K562 (cell line): ENCODE measurements around the gene P2RY14. TPM values are rescaled to one million over a fixed set of nuclear protein-coding genes. Genes with fewer than 3 reads are reported as not detected.

Experiments
- ATF3 ChIP-seq, 2 experiments: fragments of 450-650 bp in 1 of 2; sonication (generic) in 1 of 2; formaldehyde crosslinking in 1 of 2; IDR thresholded peaks in 1 of 2; conservative IDR thresholded peaks in 1 of 2; 2 replicates each; pipeline versions ENCODE4 v1.6.1 to v1.8.1; 2016 to 2023; ENCODE audit warnings: mild to moderate bottlenecking in 2 of 2, moderate library complexity in 2 of 2, inconsistent platforms in 1 of 2, missing genetic modification reagents in 1 of 2
- ATF4 ChIP-seq: fragments of 450-650 bp; formaldehyde crosslinking; IDR thresholded peaks from 2 replicates; pipeline ENCODE4 v1.4.0; 2022; ENCODE audit warnings: mild to moderate bottlenecking, moderate library complexity
- CBX1 ChIP-seq: sonication (generic); IDR thresholded peaks from 2 replicates; pipeline ENCODE4 v1.6.1; 2016; ENCODE audit warnings: antibody characterized with exemption, low read depth, mild to moderate bottlenecking
- CEBPG ChIP-seq, 3 experiments: fragments of 200-800 bp in 1 of 3; sonication (Bioruptor generic) in 1 of 3; sonication (generic) in 1 of 3; formaldehyde crosslinking in 1 of 3; IDR thresholded peaks in 2 of 3; conservative IDR thresholded peaks in 1 of 3; 2 replicates each; pipeline versions ENCODE4 v1.6.1 to v1.8.0; 2016 to 2022; ENCODE audit warnings: missing compliant biosample characterization in 2 of 3, missing genetic modification characterization in 2 of 3, mild to moderate bottlenecking in 1 of 3, missing genetic modification reagents in 1 of 3
- CREM ChIP-seq: IDR thresholded peaks from 2 replicates; pipeline ENCODE4 v1.6.1; 2014; ENCODE audit warnings: antibody characterized with exemption, low read depth
- HDAC8 ChIP-seq: fragments of 450-650 bp; IDR thresholded peaks from 2 replicates; pipeline ENCODE4 v1.6.1; 2016; ENCODE audit warnings: mild to moderate bottlenecking, missing genetic modification characterization, moderate library complexity, missing compliant biosample characterization
- HOMEZ ChIP-seq: fragments of 250-450 bp; sonication (Bioruptor Pico); IDR thresholded peaks from 2 replicates; pipeline ENCODE4 v1.4.0; 2020; ENCODE audit warnings: mild to moderate bottlenecking, moderate library complexity
- ILF3 ChIP-seq: fragments of 450-650 bp; IDR thresholded peaks from 2 replicates; pipeline ENCODE4 v1.6.1; 2018; ENCODE audit warnings: antibody characterized with exemption, mild to moderate bottlenecking, moderate library complexity, borderline replicate concordance
- MAFG ChIP-seq: fragments of 450-650 bp; conservative IDR thresholded peaks from 2 replicates; pipeline ENCODE4 v1.6.1; 2016; ENCODE audit warnings: missing genetic modification characterization, missing compliant biosample characterization
- NFXL1 ChIP-seq: fragments of 450-650 bp; formaldehyde crosslinking; IDR thresholded peaks from 2 replicates; pipeline ENCODE4 v1.4.0; 2021; ENCODE audit warnings: mild to moderate bottlenecking
- RAD21 ChIP-seq, 2 experiments: fragments of 250-450 bp in 1 of 2; fragments of 450-650 bp in 1 of 2; sonication (Bioruptor Pico) in 1 of 2; formaldehyde crosslinking in 1 of 2; IDR thresholded peaks in 1 of 2; conservative IDR thresholded peaks in 1 of 2; 2 replicates each; pipeline versions ENCODE4 v1.4.0 to v1.8.0; 2020 to 2022; ENCODE audit warnings: mild to moderate bottlenecking in 2 of 2, moderate library complexity in 1 of 2
- RBM14 ChIP-seq: fragments of 200-400 bp; formaldehyde crosslinking; IDR thresholded peaks from 2 replicates; pipeline ENCODE4 v1.6.1; 2018; ENCODE audit warnings: low read depth, mild to moderate bottlenecking, low read length, moderate library complexity, borderline replicate concordance; ENCODE audit not compliant: insufficient read depth
- RBM39 ChIP-seq: fragments of 200-400 bp; formaldehyde crosslinking; optimal IDR thresholded peaks from 2 replicates; pipeline ENCODE3; 2018; ENCODE audit warnings: low read depth, low read length
- RNF219 ChIP-seq: fragments of 250-450 bp; sonication (Bioruptor Pico); IDR thresholded peaks from 2 replicates; pipeline ENCODE4 v1.5.0; 2022; ENCODE audit warnings: mild to moderate bottlenecking
- STAT5B ChIP-seq: fragments of 250-450 bp; sonication (Bioruptor Pico); IDR thresholded peaks from 2 replicates; pipeline ENCODE4 v1.8.0; 2021; ENCODE audit warnings: mild to moderate bottlenecking, inconsistent platforms
- TOE1 ChIP-seq, 2 experiments: fragments of 450-650 bp in 1 of 2; sonication (generic) in 1 of 2; formaldehyde crosslinking in 1 of 2; IDR thresholded peaks; 2 replicates each; pipeline versions ENCODE4 v1.7.1 to v1.8.0; 2016 to 2022; ENCODE audit warnings: borderline replicate concordance in 2 of 2, mild to moderate bottlenecking in 2 of 2, antibody characterized with exemption in 1 of 2, inconsistent platforms in 1 of 2, low read depth in 1 of 2, missing genetic modification reagents in 1 of 2, moderate library complexity in 1 of 2
- TSC22D4 ChIP-seq: fragments of 450-650 bp; IDR thresholded peaks from 2 replicates; pipeline ENCODE4 v1.6.1; 2016; ENCODE audit warnings: missing genetic modification characterization, missing biosample characterization, control low read depth
- YY1 ChIP-seq, 3 experiments: IDR thresholded peaks; 2 replicates each; pipeline ENCODE4 v1.6.1; 2011; ENCODE audit warnings: low read length in 2 of 3, mild to moderate bottlenecking in 2 of 3, moderate library complexity in 2 of 3, borderline replicate concordance in 1 of 3, control low read depth in 1 of 3, low read depth in 1 of 3; ENCODE audit not compliant: insufficient read depth in 3 of 3, insufficient replicate concordance in 2 of 3, control insufficient read depth in 1 of 3, insufficient read length in 1 of 3; ENCODE audit errors: extremely low read depth in 1 of 3
- ZKSCAN3 ChIP-seq: fragments of 250-450 bp; sonication (Bioruptor Pico); IDR thresholded peaks from 2 replicates; pipeline ENCODE4 v1.4.0; 2020
- ZNF224 ChIP-seq: sonication (generic); formaldehyde crosslinking; IDR thresholded peaks from 2 replicates; pipeline ENCODE4 v1.8.0; 2022; ENCODE audit warnings: mild to moderate bottlenecking, missing genetic modification reagents
- ZNF384 ChIP-seq: IDR thresholded peaks from 2 replicates; pipeline ENCODE4 v1.6.1; 2012; ENCODE audit warnings: low read depth, low read length, improper control_type of control experiment
- polyA plus RNA-seq, 8 experiments: library from polyadenylated mRNA; depleted of rRNA in 4 of 8; stranded (reverse) in 5 of 8; unstranded in 3 of 8; fragments of >200 nt; fragmentation: Nextera tagmentation in 2 of 8; fragmentation: Illumina TruSeq in 1 of 8; extraction: Ambion mirVana in 2 of 8; extraction: Trizol in 1 of 8; gene quantifications; 2 replicates each; pipeline versions ENCODE4 v1.2.1 to v1.2.3, GENCODE V29; 2011 to 2014; ENCODE audit warnings: inconsistent platforms in 1 of 8, missing spikeins in 1 of 8
- total RNA-seq, 7 experiments: library from RNA; depleted of rRNA in 6 of 7; stranded (reverse); fragments of >200 nt in 6 of 7; fragmentation: Illumina TruSeq in 2 of 7; extraction: Trizol in 2 of 7; gene quantifications; 2 replicates each; pipeline versions ENCODE4 v1.2.1 to v1.2.3, GENCODE V29; 2011 to 2021; ENCODE audit warnings: low replicate concordance in 1 of 7

Gene P2RY14
- total and polyA plus RNA-seq, 9 of the 15 experiments (the other 6 are each of a cell fraction or from before 2014, with no cell fraction given) = not detected

- no peak for TF ChIP-seq TOE1 (IDR thresholded peaks at IDR 0.05; ENCODE audit: borderline replicate concordance)
- TF ChIP-seq TOE1 (CRISPR knock-in tag; IDR thresholded peaks at IDR 0.05; ENCODE audit: borderline replicate concordance, low read depth) = no peak
- no peak for TF ChIP-seq RNF219 (CRISPR knock-in tag)
- TF ChIP-seq TSC22D4 (tag) = no peak
- TF ChIP-seq MAFG (tag) = 0 out of 2 replicates have a peak, but pooled peaks have one; percentile 9
- TF ChIP-seq RAD21 (CRISPR knock-in tag; conservative IDR thresholded peaks at IDR 0.05 in 1 of 2, IDR thresholded peaks at IDR 0.05 in 1 of 2) = no peak
- no peak for TF ChIP-seq NFXL1 (CRISPR knock-in tag)
- TF ChIP-seq RBM14 = no peak
- peak; percentile 23; the same call in 1 of the 2 replicates for TF ChIP-seq ATF3 (IDR thresholded peaks at IDR 0.05)
- TF ChIP-seq ATF3 (CRISPR knock-in tag; conservative IDR thresholded peaks at IDR 0.05) = no peak
- no peak for TF ChIP-seq CEBPG (CRISPR knock-in tag; IDR thresholded peaks at IDR 0.05)
- no peak for TF ChIP-seq CEBPG (tag; conservative IDR thresholded peaks at IDR 0.05 in 1 of 2, IDR thresholded peaks at IDR 0.05 in 1 of 2)
- no peak for TF ChIP-seq STAT5B (CRISPR knock-in tag)
- no peak for TF ChIP-seq ZNF224
- TF ChIP-seq CBX1 = no peak
- TF ChIP-seq ZKSCAN3 (CRISPR knock-in tag) = no peak
- TF ChIP-seq YY1 (IDR thresholded peaks at IDR 0.05; ENCODE audit: borderline replicate concordance in 1 of 3, control insufficient read depth in 1 of 3, extremely low read depth in 1 of 3, insufficient read depth in 3 of 3, insufficient read length in 1 of 3, insufficient replicate concordance in 2 of 3, low read depth in 1 of 3, low read length in 2 of 3) = no peak
- TF ChIP-seq CREM = no peak
- no peak for TF ChIP-seq HOMEZ (CRISPR knock-in tag)
- no peak for TF ChIP-seq RBM39
- no peak for TF ChIP-seq HDAC8
- TF ChIP-seq ILF3 = no peak
- no peak for TF ChIP-seq ZNF384
- TF ChIP-seq ATF4 = no peak
Observed at GRCh38 chr3:151236736-151237135, 41.6 kb downstream of the P2RY14 start (continued).
